Skeletal muscle satellite cell (primary cell): ENCODE results near the gene PLXNB2.

Experiments
- H3K27me3 ChIP-seq: 2 replicates; pipeline ENCODE4 v1.7.0; 2013; ENCODE audit warnings: low read length; ENCODE audit not compliant: control insufficient read depth, insufficient read depth
- H3K36me3 ChIP-seq: 2 replicates; pipeline ENCODE4 v1.7.0; 2013; ENCODE audit warnings: mild to moderate bottlenecking, control low read depth, low read length; ENCODE audit not compliant: insufficient read depth
- H3K4me1 ChIP-seq: 2 replicates; pipeline ENCODE4 v1.7.0; 2013; ENCODE audit warnings: low read length; ENCODE audit not compliant: control insufficient read depth, insufficient read depth
- H3K4me2 ChIP-seq: 2 replicates; pipeline ENCODE4 v1.7.0; 2013; ENCODE audit warnings: mild to moderate bottlenecking, low read length
- H3K4me3 ChIP-seq: 2 replicates; pipeline ENCODE4 v1.7.0; 2013; ENCODE audit warnings: low read length
- H3K9ac ChIP-seq: 2 replicates; pipeline ENCODE4 v1.7.0; 2013; ENCODE audit warnings: mild to moderate bottlenecking, low read depth, low read length, moderate library complexity
- H3K9me3 ChIP-seq: replicated peaks from 2 replicates; pipeline ENCODE4 v1.7.0; 2013; ENCODE audit warnings: mild to moderate bottlenecking, control low read depth, low read length

PLXNB2 gene

GRCh38 chr22:50289151-50289941 lies 18.1 kb downstream of the PLXNB2 start:
- peaks cover 69% of the 10 kb centered on the region for H3K36me3 ChIP-seq

GRCh38 chr22:50287731-50288130 lies 19.7 kb downstream of the PLXNB2 start:
- Histone ChIP-seq H3K4me3 (no peak overlapping the region), H3K9ac (no peak overlapping the region), H3K4me2 (no peak overlapping the region), H3K9me3 (no peaks in the 10 kb centered on the region), H3K4me1 (peaks cover 17% of the 10 kb centered on the region), H3K36me3 (peaks cover 78% of the 10 kb centered on the region), H3K27me3 (no peaks in the 10 kb centered on the region)

More at GRCh38 chr22:50289151-50289941, 18.1 kb downstream of the PLXNB2 start:
- H3K4me1 ChIP-seq: peaks cover 27% of the 10 kb centered on the region
- no peaks in the 10 kb centered on the region for H3K9me3 ChIP-seq
- no peak overlapping the region for H3K4me3 ChIP-seq
- H3K4me2 ChIP-seq: no peak overlapping the region
- no peak overlapping the region for H3K9ac ChIP-seq
- no peaks in the 10 kb centered on the region for H3K27me3 ChIP-seq

GRCh38 chr22:50286701-50287318 lies 20.6 kb downstream of the PLXNB2 start:
- Histone ChIP-seq H3K4me2 (no peak overlapping the region), H3K9me3 (no peaks in the 10 kb centered on the region), H3K4me3 (no peak overlapping the region), H3K36me3 (peaks cover 87% of the 10 kb centered on the region), H3K4me1 (peaks cover 18% of the 10 kb centered on the region), H3K27me3 (no peaks in the 10 kb centered on the region), H3K9ac (no peak overlapping the region)

GRCh38 chr22:50286275-50286674 lies 21.2 kb downstream of the PLXNB2 start:
- Histone ChIP-seq H3K9ac (no peak overlapping the region), H3K4me3 (no peak overlapping the region), H3K9me3 (no peaks in the 10 kb centered on the region), H3K27me3 (no peaks in the 10 kb centered on the region), H3K4me2 (no peak overlapping the region), H3K36me3 (peaks cover 87% of the 10 kb centered on the region), H3K4me1 (peaks cover 16% of the 10 kb centered on the region)

- peaks cover 87% of the 10 kb centered on the region for H3K36me3 ChIP-seq
- H3K27me3 ChIP-seq: no peaks in the 10 kb centered on the region
- peaks cover 16% of the 10 kb centered on the region for H3K4me1 ChIP-seq
- H3K9ac ChIP-seq: no peak overlapping the region
- no peak overlapping the region for H3K4me2 ChIP-seq
- H3K9me3 ChIP-seq: no peaks in the 10 kb centered on the region
- no peak overlapping the region for H3K4me3 ChIP-seq
Measured at GRCh38 chr22:50285568-50286229, 21.7 kb downstream of the PLXNB2 start.

- H3K36me3 ChIP-seq: peaks cover 86% of the 10 kb centered on the region
- no peak overlapping the region for H3K4me2 ChIP-seq
- H3K9me3 ChIP-seq: no peaks in the 10 kb centered on the region
- no peak overlapping the region for H3K4me3 ChIP-seq
- no peak overlapping the region for H3K9ac ChIP-seq
- H3K27me3 ChIP-seq: no peaks in the 10 kb centered on the region
- peaks cover 16% of the 10 kb centered on the region for H3K4me1 ChIP-seq
Measured at GRCh38 chr22:50284479-50284878, 23.0 kb downstream of the PLXNB2 start.

GRCh38 chr22:50283821-50284220 lies 23.6 kb downstream of the PLXNB2 start:
- Histone ChIP-seq H3K4me2 (no peak overlapping the region), H3K4me1 (peaks cover 16% of the 10 kb centered on the region), H3K9me3 (no peaks in the 10 kb centered on the region), H3K4me3 (no peak overlapping the region), H3K27me3 (no peaks in the 10 kb centered on the region), H3K36me3 (peaks cover 86% of the 10 kb centered on the region), H3K9ac (no peak overlapping the region)

- Histone ChIP-seq H3K4me1 (peaks cover 16% of the 10 kb centered on the region), H3K4me3 (peak overlapping the region; percentile 39), H3K27me3 (no peaks in the 10 kb centered on the region), H3K9ac (no peak overlapping the region), H3K36me3 (peaks cover 86% of the 10 kb centered on the region), H3K9me3 (no peaks in the 10 kb centered on the region), H3K4me2 (peak overlapping the region; percentile 70)
Measured at GRCh38 chr22:50282361-50283155, 24.9 kb downstream of the PLXNB2 start.

- Histone ChIP-seq H3K9ac (no peak overlapping the region), H3K4me1 (peaks cover 16% of the 10 kb centered on the region), H3K27me3 (no peaks in the 10 kb centered on the region), H3K4me2 (peak overlapping the region; percentile 70), H3K4me3 (peak overlapping the region; percentile 39), H3K36me3 (peaks cover 86% of the 10 kb centered on the region), H3K9me3 (no peaks in the 10 kb centered on the region)
Measured at GRCh38 chr22:50281957-50282356, 25.5 kb downstream of the PLXNB2 start.

GRCh38 chr22:50281384-50281760 lies 26.1 kb downstream of the PLXNB2 start:
- Histone ChIP-seq H3K4me2 (no peak overlapping the region), H3K36me3 (peaks cover 86% of the 10 kb centered on the region), H3K9ac (no peak overlapping the region), H3K9me3 (no peaks in the 10 kb centered on the region), H3K4me1 (peaks cover 16% of the 10 kb centered on the region), H3K4me3 (no peak overlapping the region), H3K27me3 (no peaks in the 10 kb centered on the region)
